HepG2 (cell line): ENCODE measurements around the gene PRM3. TPM values are rescaled to one million over a fixed set of nuclear protein-coding genes. Genes with fewer than 3 reads are reported as not detected.

Experiments
- ERF ChIP-seq: IDR thresholded peaks from 2 replicates; pipeline ENCODE4 v1.6.1; 2018; ENCODE audit warnings: missing biosample characterization, missing genetic modification reagents
- HDAC6 ChIP-seq: fragments of 200-600 bp; sonication (generic); IDR thresholded peaks from 2 replicates; pipeline ENCODE4 v1.7.0; 2017; ENCODE audit warnings: mild to moderate bottlenecking, antibody characterized with exemption, low read length, low read depth
- HNRNPLL ChIP-seq: fragments of 200-400 bp; formaldehyde crosslinking; IDR thresholded peaks from 2 replicates; pipeline ENCODE4 v1.6.1; 2017; ENCODE audit warnings: mild to moderate bottlenecking, low read depth, low read length; ENCODE audit not compliant: poor library complexity, severe bottlenecking
- ISL2 ChIP-seq: sonication (generic); formaldehyde crosslinking; IDR thresholded peaks from 2 replicates; pipeline ENCODE4 v1.5.0; 2020; ENCODE audit warnings: missing genetic modification reagents
- POLR2AphosphoS5 ChIP-seq: IDR thresholded peaks from 2 replicates; pipeline ENCODE4 v1.6.1; 2012; ENCODE audit warnings: low read depth, low read length
- RCOR2 ChIP-seq: IDR thresholded peaks from 2 replicates; pipeline ENCODE4 v1.6.1; 2016; ENCODE audit warnings: missing biosample characterization, missing genetic modification reagents
- SRY ChIP-seq: sonication (generic); formaldehyde crosslinking; IDR thresholded peaks from 2 replicates; pipeline ENCODE4 v1.8.0; 2022; ENCODE audit warnings: mild to moderate bottlenecking, missing genetic modification reagents
- SSRP1 ChIP-seq: IDR thresholded peaks from 2 replicates; pipeline ENCODE4 v1.6.1; 2016; ENCODE audit warnings: control low read depth
- YY1 ChIP-seq: IDR thresholded peaks from 2 replicates; pipeline ENCODE4 v1.6.1; 2011; ENCODE audit warnings: low read length, low read depth, moderate library complexity, mild to moderate bottlenecking; ENCODE audit not compliant: insufficient read depth, insufficient replicate concordance
- ZBTB38 ChIP-seq: sonication (generic); formaldehyde crosslinking; IDR thresholded peaks from 2 replicates; pipeline ENCODE4 v1.5.1; 2020; ENCODE audit warnings: mild to moderate bottlenecking, missing genetic modification reagents
- ZNF589 ChIP-seq: sonication (generic); formaldehyde crosslinking; conservative IDR thresholded peaks from 2 replicates; pipeline ENCODE4 v1.8.0; 2022; ENCODE audit warnings: mild to moderate bottlenecking, moderate library complexity, missing genetic modification reagents
- ZNF614 ChIP-seq: IDR thresholded peaks from 2 replicates; pipeline ENCODE4 v1.6.1; 2018; ENCODE audit warnings: missing biosample characterization, missing genetic modification reagents, inconsistent platforms, borderline replicate concordance
- ZNF768 ChIP-seq: sonication (generic); formaldehyde crosslinking; IDR thresholded peaks from 2 replicates; pipeline ENCODE4 v1.4.0; 2020; ENCODE audit warnings: missing genetic modification reagents
- polyA plus RNA-seq, 8 experiments: library from polyadenylated mRNA; depleted of rRNA in 3 of 8; stranded (reverse) in 7 of 8; unstranded in 1 of 8; fragments of >200 nt; fragmentation: Illumina TruSeq in 4 of 8; extraction: Trizol in 4 of 8; gene quantifications; 2 replicates each; pipeline versions ENCODE4 v1.2.1 to v1.2.3, GENCODE V29; 2011 to 2016; ENCODE audit warnings: low read depth in 4 of 8, missing spikeins in 1 of 8, mixed read lengths in 1 of 8; ENCODE audit not compliant: insufficient read depth in 1 of 8
- total RNA-seq, 5 experiments: library from RNA; depleted of rRNA; stranded (reverse); fragments of >200 nt; fragmentation: Illumina TruSeq; extraction: Trizol; gene quantifications; 2 replicates each; pipeline ENCODE4 v1.2.3, GENCODE V29; 2016; ENCODE audit warnings: low read depth in 1 of 5
- TF ChIP-seq, protein P1 (sequence below): sonication (generic); formaldehyde crosslinking; IDR thresholded peaks from 2 replicates; pipeline ENCODE4 v1.5.1; 2020; ENCODE audit warnings: mild to moderate bottlenecking, missing genetic modification reagents, borderline replicate concordance
- TF ChIP-seq, protein P2 (sequence below): IDR thresholded peaks from 2 replicates; pipeline ENCODE4 v1.6.1; 2016; ENCODE audit warnings: low read depth, control low read depth
- TF ChIP-seq, protein P3 (sequence below): IDR thresholded peaks from 2 replicates; pipeline ENCODE4 v1.6.1; 2016
- TF ChIP-seq, protein P4 (sequence below): sonication (generic); formaldehyde crosslinking; IDR thresholded peaks from 2 replicates; pipeline ENCODE4 v1.5.0; 2020; ENCODE audit warnings: mild to moderate bottlenecking, missing genetic modification reagents
- TF ChIP-seq, protein P5 (sequence below): sonication (generic); formaldehyde crosslinking; conservative IDR thresholded peaks from 2 replicates; pipeline ENCODE4 v1.8.1; 2023; ENCODE audit warnings: missing genetic modification reagents

The PRM3 gene
- total and polyA plus RNA-seq, 2 of the 13 experiments (the other 11 are each of a cell fraction or from before 2014, with no cell fraction given) = not detected

GRCh38 chr16:11224096-11224893, 49.1 kb downstream of the PRM3 start (continued):
- TF ChIP-seq, protein P1, sequence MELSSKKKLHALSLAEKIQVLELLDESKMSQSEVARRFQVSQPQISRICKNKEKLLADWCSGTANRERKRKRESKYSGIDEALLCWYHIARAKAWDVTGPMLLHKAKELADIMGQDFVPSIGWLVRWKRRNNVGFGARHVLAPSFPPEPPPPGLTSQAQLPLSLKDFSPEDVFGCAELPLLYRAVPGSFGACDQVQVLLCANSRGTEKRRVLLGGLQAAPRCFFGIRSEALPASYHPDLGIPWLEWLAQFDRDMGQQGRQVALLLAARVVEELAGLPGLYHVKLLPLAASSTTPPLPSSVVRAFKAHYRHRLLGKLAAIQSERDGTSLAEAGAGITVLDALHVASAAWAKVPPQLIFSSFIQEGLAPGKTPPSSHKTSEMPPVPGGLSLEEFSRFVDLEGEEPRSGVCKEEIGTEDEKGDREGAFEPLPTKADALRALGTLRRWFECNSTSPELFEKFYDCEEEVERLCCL (CRISPR knock-in tag) = no peak
- 0 out of 2 replicates have a peak, but pooled peaks have one; percentile 23 for TF ChIP-seq ISL2 (CRISPR knock-in tag)
- TF ChIP-seq ZBTB38 (CRISPR knock-in tag) = peak; percentile 48
- TF ChIP-seq ZNF614 (CRISPR knock-in tag) = peak; percentile 40; the same call in 1 of the 2 replicates
- TF ChIP-seq ERF (CRISPR knock-in tag) = peak; percentile 67; the same call in 1 of the 2 replicates
- no peak for TF ChIP-seq HDAC6
- TF ChIP-seq ZNF589 (CRISPR knock-in tag) = 0 out of 2 replicates have a peak, but pooled peaks have one; percentile 17
- TF ChIP-seq ZNF768 = peak; percentile 97
- TF ChIP-seq SRY (CRISPR knock-in tag) = no peak
- TF ChIP-seq HNRNPLL = no peak
- TF ChIP-seq, protein P2, sequence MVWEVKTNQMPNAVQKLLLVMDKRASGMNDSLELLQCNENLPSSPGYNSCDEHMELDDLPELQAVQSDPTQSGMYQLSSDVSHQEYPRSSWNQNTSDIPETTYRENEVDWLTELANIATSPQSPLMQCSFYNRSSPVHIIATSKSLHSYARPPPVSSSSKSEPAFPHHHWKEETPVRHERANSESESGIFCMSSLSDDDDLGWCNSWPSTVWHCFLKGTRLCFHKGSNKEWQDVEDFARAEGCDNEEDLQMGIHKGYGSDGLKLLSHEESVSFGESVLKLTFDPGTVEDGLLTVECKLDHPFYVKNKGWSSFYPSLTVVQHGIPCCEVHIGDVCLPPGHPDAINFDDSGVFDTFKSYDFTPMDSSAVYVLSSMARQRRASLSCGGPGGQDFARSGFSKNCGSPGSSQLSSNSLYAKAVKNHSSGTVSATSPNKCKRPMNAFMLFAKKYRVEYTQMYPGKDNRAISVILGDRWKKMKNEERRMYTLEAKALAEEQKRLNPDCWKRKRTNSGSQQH = 0 out of 2 replicates have a peak, but pooled peaks have one; percentile 59
- TF ChIP-seq, protein P3, sequence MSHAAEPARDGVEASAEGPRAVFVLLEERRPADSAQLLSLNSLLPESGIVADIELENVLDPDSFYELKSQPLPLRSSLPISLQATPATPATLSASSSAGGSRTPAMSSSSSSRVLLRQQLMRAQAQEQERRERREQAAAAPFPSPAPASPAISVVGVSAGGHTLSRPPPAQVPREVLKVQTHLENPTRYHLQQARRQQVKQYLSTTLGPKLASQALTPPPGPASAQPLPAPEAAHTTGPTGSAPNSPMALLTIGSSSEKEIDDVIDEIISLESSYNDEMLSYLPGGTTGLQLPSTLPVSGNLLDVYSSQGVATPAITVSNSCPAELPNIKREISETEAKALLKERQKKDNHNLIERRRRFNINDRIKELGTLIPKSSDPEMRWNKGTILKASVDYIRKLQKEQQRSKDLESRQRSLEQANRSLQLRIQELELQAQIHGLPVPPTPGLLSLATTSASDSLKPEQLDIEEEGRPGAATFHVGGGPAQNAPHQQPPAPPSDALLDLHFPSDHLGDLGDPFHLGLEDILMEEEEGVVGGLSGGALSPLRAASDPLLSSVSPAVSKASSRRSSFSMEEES = peak; percentile 31; the same call in 1 of the 2 replicates
- peak; percentile 26 for TF ChIP-seq YY1
- TF ChIP-seq SSRP1 (CRISPR knock-in tag) = 0 out of 2 replicates have a peak, but pooled peaks have one; percentile 48
- TF ChIP-seq RCOR2 (CRISPR knock-in tag) = peak; percentile 51; the same call in 1 of the 2 replicates
- TF ChIP-seq, protein P4, sequence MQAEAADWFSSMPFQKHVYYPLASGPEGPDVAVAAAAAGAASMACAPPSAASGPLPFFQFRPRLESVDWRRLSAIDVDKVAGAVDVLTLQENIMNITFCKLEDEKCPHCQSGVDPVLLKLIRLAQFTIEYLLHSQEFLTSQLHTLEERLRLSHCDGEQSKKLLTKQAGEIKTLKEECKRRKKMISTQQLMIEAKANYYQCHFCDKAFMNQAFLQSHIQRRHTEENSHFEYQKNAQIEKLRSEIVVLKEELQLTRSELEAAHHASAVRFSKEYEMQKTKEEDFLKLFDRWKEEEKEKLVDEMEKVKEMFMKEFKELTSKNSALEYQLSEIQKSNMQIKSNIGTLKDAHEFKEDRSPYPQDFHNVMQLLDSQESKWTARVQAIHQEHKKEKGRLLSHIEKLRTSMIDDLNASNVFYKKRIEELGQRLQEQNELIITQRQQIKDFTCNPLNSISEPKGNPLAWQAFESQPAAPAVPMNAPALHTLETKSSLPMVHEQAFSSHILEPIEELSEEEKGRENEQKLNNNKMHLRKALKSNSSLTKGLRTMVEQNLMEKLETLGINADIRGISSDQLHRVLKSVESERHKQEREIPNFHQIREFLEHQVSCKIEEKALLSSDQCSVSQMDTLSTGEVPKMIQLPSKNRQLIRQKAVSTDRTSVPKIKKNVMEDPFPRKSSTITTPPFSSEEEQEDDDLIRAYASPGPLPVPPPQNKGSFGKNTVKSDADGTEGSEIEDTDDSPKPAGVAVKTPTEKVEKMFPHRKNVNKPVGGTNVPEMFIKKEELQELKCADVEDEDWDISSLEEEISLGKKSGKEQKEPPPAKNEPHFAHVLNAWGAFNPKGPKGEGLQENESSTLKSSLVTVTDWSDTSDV (CRISPR knock-in tag) = 0 out of 2 replicates have a peak, but pooled peaks have one; percentile 38
- TF ChIP-seq POLR2AphosphoS5 = no peak
- TF ChIP-seq, protein P5, sequence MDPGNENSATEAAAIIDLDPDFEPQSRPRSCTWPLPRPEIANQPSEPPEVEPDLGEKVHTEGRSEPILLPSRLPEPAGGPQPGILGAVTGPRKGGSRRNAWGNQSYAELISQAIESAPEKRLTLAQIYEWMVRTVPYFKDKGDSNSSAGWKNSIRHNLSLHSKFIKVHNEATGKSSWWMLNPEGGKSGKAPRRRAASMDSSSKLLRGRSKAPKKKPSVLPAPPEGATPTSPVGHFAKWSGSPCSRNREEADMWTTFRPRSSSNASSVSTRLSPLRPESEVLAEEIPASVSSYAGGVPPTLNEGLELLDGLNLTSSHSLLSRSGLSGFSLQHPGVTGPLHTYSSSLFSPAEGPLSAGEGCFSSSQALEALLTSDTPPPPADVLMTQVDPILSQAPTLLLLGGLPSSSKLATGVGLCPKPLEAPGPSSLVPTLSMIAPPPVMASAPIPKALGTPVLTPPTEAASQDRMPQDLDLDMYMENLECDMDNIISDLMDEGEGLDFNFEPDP (CRISPR knock-in tag) = 0 out of 2 replicates have a peak, but pooled peaks have one; percentile 55
